ENCODE measurements around the gene HNRNPUL2.

HNRNPUL2 gene

GRCh38 chr11:62665599-62666258 lies 61.5 kb downstream of the HNRNPUL2 start:
- peak; percentile 82 for DNase-seq

- peak; percentile 97 for DNase-seq
Measured at GRCh38 chr11:62665075-62665598, 62.1 kb downstream of the HNRNPUL2 start, which contains the start of the genes C11orf98 and CSKMT. Gene C11orf98, minus strand, starts transcription at chr11:62665210. Its CDS starts 41 bp downstream, at chr11:62665169. Gene CSKMT, plus strand, starts transcription at chr11:62665312. Its CDS starts 568 bp downstream, at chr11:62665880.

GRCh38 chr11:62664405-62665074 lies 62.7 kb downstream of the HNRNPUL2 start:
- DNase-seq, result peak; percentile 82

Data from OCI-M1 (cell line).